Uterus (tissue), 4 donors: Measurements from ENCODE around the gene PNO1. TPM values are rescaled to one million over a fixed set of nuclear protein-coding genes. Genes with fewer than 3 reads are reported as not detected.

Source experiments
- DNase-seq, 2 donors: peaks; one replicate each; pipeline ENCODE4 v3.0.0-alpha.2; 2019 to 2020
- H3K27ac ChIP-seq, 2 donors: fragments of 200-600 bp; sonication (generic); 1 replicate in 1 of 2; 2 replicates in 1 of 2; pipeline ENCODE4 v1.5.1; 2016 to 2018
- H3K27me3 ChIP-seq, 2 donors: fragments of 200-600 bp; sonication (generic); one replicate each; pipeline ENCODE4 v1.5.1; 2018 to 2019; ENCODE audit warnings: control low read depth in 1 of 2
- H3K36me3 ChIP-seq, 2 donors: fragments of 200-600 bp; sonication (generic); one replicate each; pipeline ENCODE4 v1.5.1; 2019; ENCODE audit warnings: control low read depth in 1 of 2
- H3K4me1 ChIP-seq, 2 donors: fragments of 200-600 bp; sonication (generic); one replicate each; pipeline ENCODE4 v1.5.1; 2018 to 2019; ENCODE audit warnings: control low read depth in 1 of 2
- H3K4me3 ChIP-seq, 2 donors: fragments of 200-600 bp; sonication (generic); 1 replicate in 1 of 2; 2 replicates in 1 of 2; pipeline ENCODE4 v1.5.1; 2018 to 2019; ENCODE audit warnings: mild to moderate bottlenecking in 1 of 2
- H3K9me3 ChIP-seq, 2 donors: fragments of 200-600 bp; sonication (generic); one replicate each; pipeline ENCODE4 v1.5.1; 2019; ENCODE audit warnings: control low read depth in 1 of 2
- POLR2A ChIP-seq, 2 donors: fragments of 450-650 bp; IDR thresholded peaks; one replicate each; pipeline ENCODE4 v1.6.1; 2016; ENCODE audit warnings: antibody characterized with exemption in 2 of 2, mild to moderate bottlenecking in 1 of 2, moderate library complexity in 1 of 2
- intact Hi-C: fragments of 100-400 bp; cut with DNase I; formaldehyde crosslinking; loops from one replicate; pipeline ENCODE4 v1.15.1; 2023; ENCODE audit warnings: low total_unique reads
- total RNA-seq, 4 donors: library from RNA; depleted of rRNA in 3 of 4; stranded (reverse); fragments of >200 nt in 3 of 4; gene quantifications; one replicate each; pipeline versions ENCODE4 v1.1.0 to v1.2.4, GENCODE V29; 2014 to 2023
- TF ChIP-seq, protein P1 (sequence below), 4 experiments: fragments of 200-600 bp in 2 of 4; fragments of 450-650 bp in 2 of 4; sonication (generic) in 2 of 4; IDR thresholded peaks; one replicate each; pipeline ENCODE4 v1.5.1; 2016 to 2019; ENCODE audit warnings: antibody characterized with exemption in 4 of 4, mild to moderate bottlenecking in 2 of 4, moderate library complexity in 1 of 4
- donor health status: DM: yes; HTN: yes; CAD: no.

The PNO1 gene
- total RNA-seq, 4 donors from 2014 or later, result 7.6 to 15.8 (median 12.2) TPM

DNA sequence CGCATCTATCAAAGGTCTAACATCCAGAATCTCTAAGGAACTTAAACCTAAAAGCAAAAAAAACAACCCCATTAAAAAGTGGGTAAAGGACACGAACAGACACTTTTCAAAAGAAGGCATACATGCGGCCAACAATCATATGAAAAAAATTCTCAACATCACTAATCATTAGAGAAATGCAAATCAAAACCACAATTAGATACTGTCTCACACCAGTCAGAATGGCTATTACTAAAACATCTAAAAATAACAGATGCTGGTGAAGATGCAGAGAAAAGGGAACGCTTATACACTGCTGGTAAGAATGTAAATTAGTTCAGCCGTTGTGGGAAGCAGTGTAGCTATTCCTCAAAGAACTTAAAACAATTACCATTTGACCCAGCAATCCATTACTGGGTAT, 56.7 kb downstream of the PNO1 start:
- Histone ChIP-seq H3K36me3 (no peaks in the 10 kb centered on the region), H3K4me1 (no peaks in the 10 kb centered on the region), H3K9me3 (no peaks in the 10 kb centered on the region), H3K27me3 (no peaks in the 10 kb centered on the region), H3K4me3 (no peak overlapping the region), H3K27ac (no peak overlapping the region)
- intact Hi-C loops, result no loop called here
- TF ChIP-seq, protein P1, sequence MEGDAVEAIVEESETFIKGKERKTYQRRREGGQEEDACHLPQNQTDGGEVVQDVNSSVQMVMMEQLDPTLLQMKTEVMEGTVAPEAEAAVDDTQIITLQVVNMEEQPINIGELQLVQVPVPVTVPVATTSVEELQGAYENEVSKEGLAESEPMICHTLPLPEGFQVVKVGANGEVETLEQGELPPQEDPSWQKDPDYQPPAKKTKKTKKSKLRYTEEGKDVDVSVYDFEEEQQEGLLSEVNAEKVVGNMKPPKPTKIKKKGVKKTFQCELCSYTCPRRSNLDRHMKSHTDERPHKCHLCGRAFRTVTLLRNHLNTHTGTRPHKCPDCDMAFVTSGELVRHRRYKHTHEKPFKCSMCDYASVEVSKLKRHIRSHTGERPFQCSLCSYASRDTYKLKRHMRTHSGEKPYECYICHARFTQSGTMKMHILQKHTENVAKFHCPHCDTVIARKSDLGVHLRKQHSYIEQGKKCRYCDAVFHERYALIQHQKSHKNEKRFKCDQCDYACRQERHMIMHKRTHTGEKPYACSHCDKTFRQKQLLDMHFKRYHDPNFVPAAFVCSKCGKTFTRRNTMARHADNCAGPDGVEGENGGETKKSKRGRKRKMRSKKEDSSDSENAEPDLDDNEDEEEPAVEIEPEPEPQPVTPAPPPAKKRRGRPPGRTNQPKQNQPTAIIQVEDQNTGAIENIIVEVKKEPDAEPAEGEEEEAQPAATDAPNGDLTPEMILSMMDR (IDR thresholded peaks at IDR 0.05), result no peak
- no peak for TF ChIP-seq POLR2A (IDR thresholded peaks at IDR 0.05)
- no peak for DNase-seq

DNA sequence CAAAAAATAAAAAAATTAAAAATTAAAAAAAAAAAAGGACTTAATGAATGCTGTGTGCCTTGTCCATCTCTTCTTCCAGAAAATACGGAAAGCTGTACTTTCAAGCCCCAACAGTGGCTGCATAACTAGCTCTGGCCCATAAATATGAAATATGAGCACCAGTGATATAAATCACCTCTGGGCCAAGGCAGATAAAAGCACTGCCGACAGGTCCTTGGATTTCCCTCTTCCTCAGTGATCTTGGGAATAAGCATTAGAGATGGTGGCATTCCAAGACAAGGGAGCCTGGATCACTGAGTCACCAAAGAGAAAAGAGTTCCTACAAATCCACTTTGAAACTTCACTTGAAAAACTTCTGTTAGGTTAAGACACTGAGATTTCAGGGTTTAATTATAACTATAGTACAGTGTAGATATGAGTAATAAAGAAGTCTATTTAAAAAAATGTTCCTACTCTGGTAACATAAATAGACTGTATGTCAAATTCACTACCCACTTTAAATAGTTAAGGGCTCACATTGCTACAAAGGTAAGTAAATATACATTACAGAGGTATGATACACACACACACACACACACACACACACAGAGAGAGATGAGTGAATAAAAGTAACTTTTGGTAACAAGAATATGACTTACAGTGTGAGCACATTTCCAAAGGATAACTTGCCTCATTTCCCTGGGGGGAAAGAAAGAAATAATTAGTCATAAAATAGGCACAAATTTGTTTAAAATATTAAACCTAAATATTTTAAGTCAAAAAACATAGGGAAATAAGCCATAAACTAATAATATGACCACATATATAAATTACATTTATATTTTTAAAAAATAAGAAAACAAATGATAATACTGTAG, 59.0 kb downstream of the PNO1 start:
- Histone ChIP-seq H3K36me3 (no peaks in the 10 kb centered on the region), H3K27ac (peak overlapping the region in 1 of 2 donors; percentile 1), H3K27me3 (no peaks in the 10 kb centered on the region), H3K4me1 (no peaks in the 10 kb centered on the region), H3K4me3 (no peak overlapping the region), H3K9me3 (no peaks in the 10 kb centered on the region)
- peak; percentile 29 to 33 for DNase-seq
- TF ChIP-seq, protein P1 (IDR thresholded peaks at IDR 0.05), result no peak
- TF ChIP-seq POLR2A (IDR thresholded peaks at IDR 0.05), result no peak
- intact Hi-C loops, result no loop called here

DNA sequence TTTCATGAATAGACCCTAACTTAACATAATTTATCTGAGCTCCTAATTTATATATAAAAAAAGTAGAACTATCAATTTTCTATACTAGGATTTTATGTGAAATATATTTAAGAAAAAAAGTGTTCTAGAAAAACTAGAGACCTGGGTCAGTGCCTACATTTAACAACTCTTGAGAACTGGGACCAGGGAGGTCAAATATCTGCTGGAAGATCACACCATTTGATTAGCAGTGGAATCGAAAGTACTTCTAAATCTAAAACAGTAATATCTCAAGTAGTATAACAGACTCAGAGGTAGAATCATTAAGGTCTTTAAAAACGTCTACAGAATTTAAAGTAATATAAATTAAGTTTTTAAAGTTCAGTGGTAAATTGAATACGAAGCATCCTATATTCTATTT, 60.0 kb downstream of the PNO1 start:
- DNase-seq, result no peak
- Histone ChIP-seq H3K27ac (no peak overlapping the region), H3K4me1 (no peaks in the 10 kb centered on the region), H3K9me3 (no peaks in the 10 kb centered on the region), H3K27me3 (no peaks in the 10 kb centered on the region), H3K36me3 (no peaks in the 10 kb centered on the region), H3K4me3 (no peak overlapping the region)
- TF ChIP-seq POLR2A (IDR thresholded peaks at IDR 0.05), result no peak
- TF ChIP-seq, protein P1 (IDR thresholded peaks at IDR 0.05), result no peak
- intact Hi-C loops, result no loop called here

- TF ChIP-seq POLR2A (IDR thresholded peaks at IDR 0.05), result no peak
- TF ChIP-seq, protein P1 (IDR thresholded peaks at IDR 0.05), result no peak
- no peak for DNase-seq
- Histone ChIP-seq H3K4me1 (no peaks in the 10 kb centered on the region), H3K27me3 (no peaks in the 10 kb centered on the region), H3K27ac (no peak overlapping the region), H3K36me3 (no peaks in the 10 kb centered on the region), H3K9me3 (no peaks in the 10 kb centered on the region), H3K4me3 (no peak overlapping the region)
- intact Hi-C loops, result no loop called here
Measured at GRCh38 chr2:68218343-68218901, 60.7 kb downstream of the PNO1 start.

DNA sequence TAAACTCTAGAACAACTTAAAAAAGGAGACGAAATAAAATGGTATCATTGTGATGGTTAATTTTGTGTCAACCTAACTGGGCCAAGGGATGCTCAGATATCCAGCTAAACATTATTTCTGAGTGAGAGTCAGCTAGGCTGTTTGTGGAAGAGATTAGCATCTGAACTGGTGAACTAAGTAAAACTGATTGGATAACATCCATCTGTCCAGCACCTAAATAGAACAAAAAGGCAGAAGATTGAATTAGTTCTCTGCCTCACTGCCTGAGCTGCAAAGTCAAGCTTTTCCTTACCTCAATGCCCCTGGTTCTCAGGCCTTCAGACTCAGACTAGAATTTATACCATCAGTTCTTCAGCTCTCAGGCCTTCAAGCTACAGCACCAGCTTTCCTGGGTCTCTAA, 64.6 kb downstream of the PNO1 start:
- DNase-seq, result no peak
- H3K4me1 ChIP-seq, result no peaks in the 10 kb centered on the region
- H3K4me3 ChIP-seq, result no peak overlapping the region
- no peaks in the 10 kb centered on the region for H3K36me3 ChIP-seq
- no peak for TF ChIP-seq POLR2A (IDR thresholded peaks at IDR 0.05)
- TF ChIP-seq, protein P1 (IDR thresholded peaks at IDR 0.05), result no peak
- H3K27ac ChIP-seq, result no peak overlapping the region
- H3K27me3 ChIP-seq, result no peaks in the 10 kb centered on the region
- H3K9me3 ChIP-seq, result no peaks in the 10 kb centered on the region
- intact Hi-C loops, result no loop called here
